NT2/D1 (cell line): Measurements from ENCODE around the gene MAPK6.

Source experiments
- SUZ12 ChIP-seq: IDR thresholded peaks from 2 replicates; pipeline ENCODE4 v1.6.1; 2011; ENCODE audit not compliant: insufficient read length, insufficient read depth; ENCODE audit errors: extremely low read depth
- YY1 ChIP-seq: IDR thresholded peaks from 2 replicates; pipeline ENCODE4 v1.6.1; 2011; ENCODE audit not compliant: insufficient read length, insufficient read depth
- ZNF274 ChIP-seq: IDR thresholded peaks from 2 replicates; pipeline ENCODE4 v1.6.1; 2011; ENCODE audit warnings: mild to moderate bottlenecking, low read depth, low read length

GRCh38 chr15:52008359-52008697 is 10.7 kb upstream of the MAPK6 start:
- no peak for TF ChIP-seq YY1
- TF ChIP-seq ZNF274 = no peak
- no peak for TF ChIP-seq SUZ12
